ENCODE results near the gene TULP4.

The TULP4 gene

DNA sequence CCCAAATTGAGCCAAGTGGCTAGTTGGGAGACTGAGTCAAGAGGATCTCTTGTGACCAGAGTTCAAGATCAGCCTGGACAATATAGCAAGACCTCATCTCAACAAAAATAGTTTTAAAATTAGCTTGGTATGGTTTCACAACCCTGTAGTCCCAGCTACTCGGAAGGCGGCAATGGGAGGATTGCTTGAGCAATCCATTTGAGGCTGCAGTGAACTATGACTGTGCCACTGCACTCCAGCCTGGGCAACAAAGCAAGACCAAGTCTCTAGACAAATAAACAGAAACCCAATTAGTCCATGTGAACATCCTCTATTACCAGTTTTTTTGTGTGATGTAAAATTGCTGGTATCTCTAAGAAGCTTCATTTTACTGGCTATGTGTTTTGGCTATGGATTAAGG is 106.2 kb downstream of the TULP4 start:
- no peak for DNase-seq (ENCODE audit: low spot score)

DNA sequence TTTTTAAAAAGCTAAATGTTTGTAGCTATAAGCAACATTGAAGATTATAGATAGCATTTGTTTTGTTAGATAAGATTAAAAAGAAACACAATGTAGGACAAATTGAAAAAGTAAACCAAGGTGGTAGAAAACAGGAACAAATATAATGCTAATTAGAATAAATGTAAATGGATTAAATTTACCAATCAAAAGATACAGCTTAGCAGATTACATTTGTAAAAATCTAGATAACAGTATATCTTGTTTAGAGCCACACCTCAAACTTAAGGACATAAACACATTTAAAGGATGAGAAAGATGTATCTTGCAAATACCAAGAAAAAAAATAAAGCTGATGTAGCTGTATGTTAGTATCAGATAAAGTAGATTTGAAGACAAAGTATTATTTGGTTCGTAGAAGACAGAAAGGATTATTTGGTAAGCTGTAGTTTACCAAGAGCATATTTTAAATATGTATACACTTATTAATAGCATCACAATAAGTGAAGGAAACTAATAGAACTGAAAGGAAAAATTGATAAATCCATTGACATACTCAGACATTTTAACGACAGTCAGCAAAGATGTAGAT is 107.2 kb downstream of the TULP4 start:
- no peak for DNase-seq (ENCODE audit: low spot score)

DNA sequence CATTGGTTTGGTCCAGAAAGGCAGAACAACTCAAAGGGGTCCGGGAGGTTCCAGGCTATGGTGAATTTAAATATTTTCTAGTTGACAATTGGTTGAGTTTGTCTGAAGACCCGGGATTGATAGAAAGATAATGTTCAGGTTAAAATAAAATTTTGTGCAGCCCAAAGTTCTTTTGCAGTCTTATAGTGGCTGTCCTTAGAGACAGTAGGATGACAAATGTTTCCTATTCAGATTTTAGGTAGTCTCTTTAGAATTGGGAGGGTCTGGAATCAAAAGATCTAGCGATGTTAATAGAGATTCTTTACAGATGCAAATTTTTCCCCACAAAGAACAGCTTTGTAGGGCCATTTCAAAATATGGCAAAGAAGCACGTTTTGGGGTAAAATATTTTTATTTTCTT is 109.1 kb downstream of the TULP4 start:
- DNase-seq (ENCODE audit: low spot score): no peak

DNA sequence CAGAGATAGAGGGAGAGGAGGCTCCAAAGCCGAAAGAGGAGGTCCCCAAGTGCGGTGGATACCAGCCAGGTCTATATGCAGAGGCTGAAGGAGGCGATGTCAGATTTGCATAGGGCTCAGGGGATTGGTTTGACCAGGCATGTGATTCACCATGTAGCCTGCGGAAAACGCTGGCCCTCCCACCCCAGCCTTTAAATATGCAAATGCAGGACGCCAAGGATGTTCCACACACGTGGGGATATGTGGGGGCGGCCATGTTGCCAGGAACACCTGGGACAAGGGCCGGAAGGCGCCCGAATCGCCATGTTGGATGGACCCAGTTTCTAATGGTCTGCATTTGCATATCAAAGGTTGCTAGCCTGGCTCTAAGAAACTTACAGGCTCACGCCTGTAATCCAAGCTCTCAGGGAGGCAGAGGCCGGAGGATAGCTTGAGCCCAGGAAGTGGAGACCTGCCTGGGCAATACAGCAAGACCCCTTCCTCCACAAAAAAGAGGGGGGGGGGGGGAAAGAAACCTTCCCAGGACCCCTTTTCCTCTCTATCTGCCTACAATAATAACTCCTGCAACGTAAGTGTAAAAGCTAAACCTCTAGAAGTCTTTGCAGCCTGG is 110.5 kb downstream of the TULP4 start:
- DNase-seq (ENCODE audit: low spot score): no peak

DNA sequence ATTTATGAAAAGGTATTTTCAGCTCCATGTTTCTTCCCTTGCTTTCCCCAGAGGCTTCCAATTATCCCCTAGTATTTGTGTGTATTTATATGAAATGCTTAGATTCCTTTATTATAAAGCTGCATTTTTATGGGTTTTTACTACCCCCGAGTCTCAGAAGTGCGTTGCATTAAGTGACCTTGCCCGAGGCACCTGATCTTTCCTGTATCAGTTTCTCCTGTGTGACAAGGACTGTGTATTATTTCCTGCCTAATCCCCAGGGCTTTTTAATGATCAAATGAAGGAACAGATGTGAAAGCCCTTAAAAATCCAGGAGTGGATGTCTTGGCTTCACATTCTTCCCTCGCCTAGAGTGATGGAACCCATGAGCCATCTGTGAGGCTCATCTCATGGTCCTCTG is 118.8 kb downstream of the TULP4 start:
- no peak for DNase-seq (ENCODE audit: low spot score)

DNA sequence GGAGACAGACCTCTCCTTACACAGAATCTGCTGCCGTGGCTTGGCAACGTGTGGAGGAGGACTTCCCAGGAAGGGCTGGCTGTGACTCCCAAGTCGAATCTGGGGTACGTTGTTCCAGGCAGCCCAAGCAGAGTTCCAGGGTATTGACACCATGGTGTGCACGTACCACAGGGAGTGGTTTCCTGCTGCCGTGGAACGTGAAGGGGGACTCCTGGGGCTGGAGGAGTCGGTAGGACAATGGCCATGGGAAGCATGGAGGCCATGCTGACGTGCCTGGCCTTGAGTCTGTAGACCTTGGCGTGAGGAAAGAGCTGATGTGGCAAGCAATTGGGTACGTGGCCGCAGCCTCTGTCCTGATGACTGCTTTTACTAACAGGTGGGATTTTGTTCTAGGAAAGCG is 119.3 kb downstream of the TULP4 start:
- no peak for DNase-seq (ENCODE audit: low spot score)

DNA sequence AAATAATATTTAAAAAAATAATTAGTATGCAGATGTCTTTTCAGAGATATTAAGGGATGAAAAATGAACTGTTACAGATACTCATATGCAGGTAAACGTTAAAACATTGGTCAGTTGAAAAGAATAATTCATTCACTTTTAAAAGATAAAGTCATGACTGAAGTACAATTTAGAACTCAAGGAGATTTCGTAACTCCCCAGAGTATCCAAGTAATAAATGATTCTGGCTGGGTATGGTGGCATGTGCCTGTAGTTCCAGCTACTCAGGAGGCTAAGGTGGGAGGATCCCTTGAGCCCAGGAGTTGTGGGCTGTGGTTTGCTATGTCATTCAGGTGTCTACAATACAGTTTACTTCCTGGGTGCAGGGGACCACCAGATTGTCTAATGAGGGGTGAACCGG is 125.3 kb downstream of the TULP4 start:
- DNase-seq (ENCODE audit: low spot score): no peak

DNA sequence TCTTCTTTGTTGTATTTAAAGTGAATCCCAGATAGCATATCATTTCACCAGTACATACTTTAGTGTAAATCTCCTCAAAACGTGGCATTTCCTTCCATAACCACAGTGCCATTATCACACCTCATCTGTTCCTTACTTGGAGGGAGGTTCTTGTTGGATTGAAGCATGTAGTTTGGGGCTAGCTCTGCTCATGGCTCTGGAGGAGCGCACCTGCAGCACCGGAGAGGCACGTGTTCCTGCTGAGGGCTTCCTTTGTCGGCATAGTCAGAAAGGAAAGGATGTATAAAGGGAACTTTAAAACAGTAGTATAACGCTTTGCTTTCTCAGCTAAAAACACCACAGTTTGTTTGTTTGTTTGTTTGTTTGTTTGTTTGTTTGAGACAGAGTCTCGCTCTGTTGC is 126.0 kb downstream of the TULP4 start:
- no peak for DNase-seq (ENCODE audit: low spot score)

DNA sequence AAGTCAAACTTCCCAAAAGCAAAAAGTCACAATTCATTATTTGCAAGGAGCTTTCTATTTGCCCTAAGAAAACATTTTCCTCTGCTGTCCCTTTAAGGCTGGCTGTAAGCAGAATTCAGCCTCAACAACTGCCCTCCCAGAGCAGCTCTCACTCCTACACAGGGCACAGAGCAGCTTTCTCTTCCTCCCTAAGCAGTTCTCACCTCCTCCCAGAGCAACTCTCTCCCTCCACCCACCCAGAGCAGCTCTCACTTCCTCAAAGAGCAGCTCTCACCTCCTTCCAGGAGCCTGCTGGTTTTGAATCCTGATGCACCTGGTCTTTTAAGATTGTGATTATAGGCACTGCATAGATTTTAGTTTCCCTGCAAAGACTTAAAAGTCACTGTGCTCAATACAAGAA is 127.0 kb downstream of the TULP4 start:
- no peak for DNase-seq (ENCODE audit: low spot score)

DNA sequence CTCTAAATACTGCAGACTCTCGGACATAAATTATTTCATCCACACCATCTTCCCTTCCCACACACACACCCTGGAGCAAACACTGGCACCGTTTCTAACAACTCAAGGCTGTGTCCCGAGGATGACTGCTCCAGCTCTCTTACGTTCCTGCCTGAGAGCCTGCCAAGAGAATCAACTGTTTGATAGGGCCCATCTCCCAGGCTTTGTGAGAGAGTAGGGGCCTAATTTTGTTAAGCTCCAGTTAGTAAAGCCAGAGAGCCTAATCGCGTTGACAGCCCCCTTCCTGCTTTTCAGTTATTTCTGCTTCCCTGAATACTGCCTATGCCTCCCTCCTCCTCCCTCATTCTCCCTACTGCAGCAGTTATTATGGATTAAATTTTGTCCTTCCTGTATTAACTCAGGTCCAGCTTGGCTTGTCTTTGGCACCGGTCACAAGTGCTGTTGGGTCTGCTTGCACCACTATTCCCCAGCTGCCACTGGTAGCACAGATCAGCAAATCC is 129.5 kb downstream of the TULP4 start:
- no peak for DNase-seq (ENCODE audit: low spot score)

DNA sequence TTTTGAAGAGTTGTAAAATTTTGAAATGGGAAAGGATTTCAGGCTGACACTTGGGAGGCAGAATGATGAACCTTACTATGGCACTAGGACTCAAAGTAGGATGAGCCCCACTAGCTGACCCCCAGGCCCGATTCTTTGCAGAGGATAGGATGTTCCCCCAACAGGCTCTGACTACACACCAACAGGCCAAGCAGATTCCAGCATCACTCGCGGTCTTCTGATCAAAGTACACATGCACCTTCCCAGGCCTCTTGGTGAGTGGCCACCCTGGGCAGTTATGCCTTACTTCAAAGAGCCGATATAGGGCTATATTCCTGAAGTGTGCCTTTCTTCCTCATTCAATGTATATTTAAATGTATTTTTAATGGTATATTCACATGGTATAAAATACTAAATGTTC is 130.0 kb downstream of the TULP4 start:
- DNase-seq (ENCODE audit: low spot score): no peak

DNA sequence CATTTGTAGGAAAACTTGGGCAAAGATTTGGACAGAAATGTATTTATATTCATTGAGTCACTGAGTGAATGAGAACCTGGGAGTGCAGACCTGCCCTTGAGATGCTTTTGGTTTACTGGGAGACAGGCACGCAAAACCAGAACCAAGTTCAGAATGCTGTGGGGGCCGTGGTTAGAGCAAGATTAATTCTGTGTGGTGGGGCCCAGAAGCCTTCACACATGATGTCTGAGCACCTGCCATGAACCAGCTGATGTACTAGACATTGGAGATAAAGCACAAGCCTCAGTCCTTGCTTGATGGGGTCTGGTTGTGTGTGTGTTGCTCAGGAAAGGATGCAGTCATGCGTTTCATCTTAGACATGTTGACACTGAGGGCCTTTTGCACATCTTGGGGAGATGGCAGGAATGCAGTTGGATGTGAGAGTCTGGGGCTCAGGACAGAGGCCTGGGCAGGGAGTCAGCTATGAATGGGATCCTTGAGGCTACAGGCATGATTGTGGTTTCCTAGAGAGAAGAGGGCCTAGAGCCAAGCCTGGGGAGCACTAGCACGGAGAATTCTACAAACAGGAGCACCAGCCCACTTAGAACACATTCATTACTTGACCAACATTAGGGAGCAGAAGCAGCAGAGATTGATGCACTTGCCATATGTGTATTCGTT is 133.3 kb downstream of the TULP4 start:
- DNase-seq (ENCODE audit: low spot score): no peak

DNA sequence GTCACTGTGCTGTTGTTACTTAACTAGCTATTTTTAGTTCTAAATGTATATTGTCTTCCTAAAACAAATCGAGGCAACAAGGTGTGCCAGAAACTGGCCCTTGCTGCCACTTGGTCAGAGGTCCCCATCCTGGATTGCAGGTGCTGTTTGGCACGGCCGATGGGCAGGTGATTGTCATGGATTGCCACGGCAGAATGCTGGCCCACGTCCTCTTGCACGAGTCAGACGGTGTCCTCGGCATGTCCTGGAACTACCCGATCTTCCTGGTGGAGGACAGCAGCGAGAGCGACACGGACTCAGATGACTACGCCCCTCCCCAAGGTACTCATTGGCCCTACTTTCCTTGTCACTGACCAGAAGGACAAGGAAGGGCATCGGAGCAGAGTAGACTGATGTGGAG is 136.6 kb downstream of the TULP4 start:
- DNase-seq (ENCODE audit: low spot score): no peak

DNA sequence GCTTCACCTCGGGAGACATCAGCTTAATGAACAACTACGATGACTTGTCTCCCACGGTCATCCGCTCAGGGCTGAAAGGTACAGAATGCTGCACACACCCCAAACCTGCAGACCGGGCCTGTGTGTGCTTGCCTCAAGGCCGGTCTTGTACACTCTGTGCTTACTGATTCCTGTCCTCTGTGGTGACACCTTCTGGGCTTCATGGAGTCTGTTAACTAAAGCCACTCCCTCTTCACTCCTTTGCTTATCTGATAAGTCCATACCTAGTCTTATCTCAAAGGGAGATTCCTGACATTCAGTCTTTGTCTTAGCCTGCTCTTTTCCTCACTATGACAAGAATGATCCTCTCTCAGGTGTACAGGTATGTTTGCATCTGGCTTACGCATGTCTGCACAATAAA is 139.9 kb downstream of the TULP4 start:
- no peak for DNase-seq (ENCODE audit: low spot score)

DNA sequence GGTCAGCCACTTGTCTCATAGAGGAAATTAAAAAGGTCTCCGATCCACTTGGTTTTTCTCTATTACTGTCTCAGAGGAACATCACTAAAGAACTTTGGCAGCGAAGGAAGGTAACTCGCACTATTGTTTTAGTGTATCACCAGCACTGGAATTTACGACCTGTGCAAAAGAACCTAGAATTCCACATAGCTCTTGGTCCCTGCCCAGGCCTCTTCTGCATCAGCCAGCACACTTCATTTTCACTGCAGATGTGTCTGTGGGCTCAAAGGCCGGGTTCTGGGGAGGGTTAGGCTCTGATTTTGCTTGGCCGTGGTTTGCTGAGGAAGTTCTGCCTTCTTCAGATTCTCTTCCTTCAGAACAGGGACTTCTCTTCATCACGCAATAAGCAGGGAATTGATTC is 144.9 kb downstream of the TULP4 start:
- no peak for DNase-seq (ENCODE audit: low spot score)

DNA sequence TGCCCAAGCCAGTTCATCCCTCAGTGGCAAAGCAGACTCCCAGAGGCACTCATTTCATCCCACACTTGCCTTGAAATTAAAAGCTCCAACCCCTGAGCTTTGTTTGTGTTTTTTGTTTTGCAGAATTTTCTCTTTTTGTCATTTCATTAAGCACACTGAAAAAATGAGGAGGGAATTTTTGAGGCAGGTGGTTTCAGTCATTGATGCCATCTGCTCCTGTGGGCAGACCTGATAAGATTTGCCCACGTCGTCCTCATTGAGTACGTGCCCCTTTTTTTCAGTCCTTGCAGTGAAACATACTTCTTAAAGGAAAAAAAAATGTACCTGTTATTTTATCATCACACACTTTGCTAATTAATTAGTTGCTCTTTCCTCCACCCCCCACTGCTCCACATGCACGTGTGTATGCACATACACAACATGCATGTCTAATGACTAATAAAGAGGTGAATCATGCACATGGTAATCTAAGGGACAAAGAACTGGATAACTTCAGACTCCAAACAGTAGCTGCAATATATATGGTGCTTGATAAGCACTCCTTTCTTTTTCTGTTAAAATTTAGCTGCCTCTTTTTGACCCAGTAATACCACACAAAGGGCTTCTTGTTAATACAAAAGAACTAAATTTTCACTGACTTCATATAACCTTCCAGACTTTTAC is 145.5 kb downstream of the TULP4 start:
- DNase-seq (ENCODE audit: low spot score): no peak

DNA sequence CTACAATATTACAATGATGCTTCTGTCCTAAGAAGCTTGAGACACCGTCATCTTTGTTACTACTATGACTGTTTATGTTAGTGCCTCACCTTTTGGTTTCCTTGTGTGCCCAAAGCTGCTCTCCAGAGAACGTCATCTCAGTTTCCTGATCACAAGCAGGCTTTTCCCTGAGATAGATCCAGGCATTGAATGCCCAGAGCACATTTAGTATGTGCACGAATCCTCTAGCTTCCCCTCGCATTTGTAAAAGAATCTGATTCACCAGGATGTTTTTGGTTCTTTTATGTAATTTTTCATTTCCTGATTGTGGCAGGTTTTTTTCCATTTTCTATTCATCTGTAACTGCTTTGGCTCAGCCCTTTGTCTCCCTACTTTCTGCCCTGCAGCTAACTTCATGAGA is 147.5 kb downstream of the TULP4 start:
- no peak for DNase-seq (ENCODE audit: low spot score)

DNA sequence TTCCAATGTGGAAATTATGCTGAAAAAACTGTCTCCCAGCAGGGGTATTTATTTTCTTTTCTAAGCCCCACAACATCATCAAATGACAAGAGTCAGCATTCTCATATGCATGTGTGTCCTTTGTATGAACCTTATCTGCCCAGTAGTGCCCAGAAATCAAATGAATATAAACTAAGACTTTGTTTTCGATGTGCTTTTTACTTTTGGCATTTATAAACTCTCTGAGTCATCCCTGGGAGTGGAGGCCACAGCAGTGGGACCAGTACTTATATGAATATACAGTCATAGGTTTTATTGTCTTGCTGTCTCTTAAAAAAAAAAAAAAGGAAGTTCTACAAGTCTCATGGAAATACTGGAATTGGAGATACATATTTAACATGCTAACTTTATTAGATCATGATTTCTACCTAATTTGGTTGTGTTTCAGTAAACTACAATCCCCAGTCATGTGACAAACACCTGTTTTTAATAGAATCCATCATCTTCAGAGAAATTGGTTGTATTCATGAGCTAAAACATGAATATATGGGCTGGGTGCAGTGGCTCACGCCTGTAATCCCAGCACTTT is 148.4 kb downstream of the TULP4 start:
- peak; percentile 23 for DNase-seq (ENCODE audit: low spot score)

DNA sequence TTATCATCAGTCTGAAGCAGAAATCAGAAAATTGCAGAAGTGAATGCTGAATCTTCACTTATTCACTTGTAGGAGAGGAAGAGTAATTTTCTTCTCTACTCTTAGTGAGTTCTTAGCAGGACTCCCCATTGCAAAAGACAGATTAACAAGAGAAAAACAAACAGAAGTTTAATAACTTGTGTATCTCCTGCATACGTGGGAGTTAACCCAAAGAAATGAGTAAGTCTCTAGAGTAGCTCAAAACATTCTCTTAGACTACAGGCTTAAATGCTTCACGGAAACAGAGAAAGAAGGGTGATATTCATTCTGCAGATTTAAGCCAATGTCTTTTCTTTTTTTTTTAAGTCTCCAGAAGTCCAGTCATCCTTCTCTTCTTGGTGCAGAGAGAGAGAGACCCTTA is 149.7 kb downstream of the TULP4 start:
- DNase-seq (ENCODE audit: low spot score): no peak

DNA sequence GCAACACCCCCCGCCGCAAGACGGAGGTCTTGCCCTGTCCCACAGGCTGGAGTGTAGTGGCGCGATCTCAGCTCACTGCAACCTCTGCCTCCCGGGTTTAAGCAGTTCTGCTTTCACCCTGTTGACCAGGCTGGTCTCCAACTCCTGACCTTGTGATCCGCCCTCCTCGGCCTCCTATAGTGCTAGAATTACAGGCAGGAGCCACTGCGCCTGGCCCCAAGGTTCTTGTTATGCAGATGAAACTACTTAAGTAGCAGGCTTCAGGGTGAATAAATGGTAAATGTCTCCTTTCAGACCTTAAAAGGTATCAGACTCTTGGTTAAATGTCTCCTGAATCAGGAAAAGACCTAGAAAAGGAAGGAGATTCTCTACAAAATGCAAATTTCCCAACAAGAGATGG is 152.2 kb downstream of the TULP4 start:
- no peak for DNase-seq (ENCODE audit: low spot score)

DNA sequence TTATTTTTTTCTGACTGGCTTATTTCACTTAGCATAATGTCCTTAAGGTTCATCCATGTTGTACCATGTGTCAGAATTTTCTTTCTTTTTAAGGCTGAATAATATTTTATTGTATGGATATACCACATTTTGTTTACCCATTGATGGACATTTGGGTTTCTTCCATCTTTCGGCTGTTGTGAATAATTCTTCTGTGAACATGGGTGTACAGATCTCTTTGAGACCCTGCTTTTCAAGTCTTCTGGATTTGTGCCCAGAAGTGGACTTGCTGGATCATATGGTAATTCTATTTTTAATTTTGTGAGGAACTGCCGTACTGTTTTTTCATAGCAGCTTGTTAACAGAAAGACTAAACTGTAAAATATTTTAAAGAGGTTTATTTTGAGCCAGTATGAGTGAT is 153.0 kb downstream of the TULP4 start:
- no peak for DNase-seq (ENCODE audit: low spot score)

DNA sequence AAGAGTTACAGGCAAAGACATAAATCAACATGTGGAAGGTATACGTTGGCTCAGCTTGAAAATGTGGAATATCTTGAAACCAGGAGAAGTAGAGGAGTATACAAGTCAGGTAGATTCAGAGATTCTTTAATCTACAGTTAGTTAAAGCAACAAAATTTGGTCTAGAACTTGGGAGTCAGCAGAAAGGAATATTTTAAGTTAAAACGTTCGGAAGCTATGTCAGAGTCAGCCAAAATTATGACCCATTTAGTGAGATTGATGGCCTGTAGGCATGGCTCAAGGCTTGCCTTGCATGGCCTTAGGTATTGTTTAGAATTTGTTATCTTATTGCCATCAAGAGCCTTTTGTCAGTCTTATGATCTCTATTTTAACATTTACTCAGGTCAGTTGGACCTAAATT is 153.5 kb downstream of the TULP4 start:
- DNase-seq (ENCODE audit: low spot score): no peak

DNA sequence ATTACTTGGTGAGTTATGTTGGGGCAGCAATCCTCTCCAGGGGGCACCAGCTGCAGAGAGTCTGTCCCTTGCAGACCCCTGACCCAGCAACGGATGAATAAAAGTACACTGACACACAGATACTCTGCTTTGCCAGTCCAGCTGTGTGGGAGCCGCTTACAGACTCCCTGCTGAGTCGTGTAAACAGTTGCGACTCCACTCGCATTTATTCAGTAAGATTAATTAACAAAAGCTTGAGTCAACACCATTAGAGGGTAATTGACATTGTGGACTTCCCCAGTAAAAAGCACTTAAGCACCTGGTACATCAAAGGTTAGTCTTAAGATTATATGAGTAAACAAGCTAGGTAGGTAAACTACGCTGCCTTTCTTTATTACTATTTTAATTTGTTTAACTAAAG is 155.7 kb downstream of the TULP4 start:
- DNase-seq (ENCODE audit: low spot score): peak; percentile 48
